Suprapubic skin (tissue), 4 donors: Measurements from ENCODE around the gene CRY1. TPM values are rescaled to one million over a fixed set of nuclear protein-coding genes. Genes with fewer than 3 reads are reported as not detected.

Experiments
- DNase-seq, 2 donors: peaks; one replicate each; pipeline ENCODE4 v3.0.0-alpha.2; 2019; ENCODE audit warnings: low spot score in 2 of 2
- H3K27ac ChIP-seq: fragments of 200-600 bp; sonication (generic); one replicate; pipeline ENCODE4 v1.5.1; 2019
- H3K27me3 ChIP-seq: fragments of 200-600 bp; sonication (generic); one replicate; pipeline ENCODE4 v1.5.1; 2019
- H3K36me3 ChIP-seq: fragments of 200-600 bp; sonication (generic); one replicate; pipeline ENCODE4 v1.5.1; 2019
- H3K4me1 ChIP-seq: fragments of 200-600 bp; sonication (generic); one replicate; pipeline ENCODE4 v1.5.1; 2019
- H3K4me3 ChIP-seq: fragments of 200-600 bp; sonication (generic); one replicate; pipeline ENCODE4 v1.5.1; 2019; ENCODE audit warnings: mild to moderate bottlenecking
- H3K9me3 ChIP-seq: fragments of 200-600 bp; sonication (generic); one replicate; pipeline ENCODE4 v1.5.1; 2019
- EP300 ChIP-seq: sonication (generic); formaldehyde crosslinking; IDR thresholded peaks from one replicate; pipeline ENCODE4 v1.6.1; 2017; ENCODE audit warnings: antibody characterized with exemption
- POLR2A ChIP-seq, 2 donors: fragments of 450-650 bp; IDR thresholded peaks; one replicate each; pipeline ENCODE4 v1.6.1; 2017; ENCODE audit warnings: antibody characterized with exemption in 2 of 2, mild to moderate bottlenecking in 2 of 2, moderate library complexity in 2 of 2
- POLR2AphosphoS5 ChIP-seq, 3 donors: sonication (generic); formaldehyde crosslinking; IDR thresholded peaks; one replicate each; pipeline ENCODE4 v1.6.1; 2017; ENCODE audit warnings: antibody characterized with exemption in 3 of 3
- WGBS: methylation state at CpG from one replicate; pipeline ENCODE4 v1.1.5; 2018; 5-methylcytosine and 5-hydroxymethylcytosine counted together
- total RNA-seq, 4 donors: library from RNA; depleted of rRNA; stranded (reverse); fragments of >200 nt; gene quantifications; one replicate each; pipeline ENCODE4 v1.1.0, GENCODE V29; 2016
- TF ChIP-seq, protein P1 (sequence below), 2 donors: fragments of 200-600 bp in 1 of 2; fragments of 450-650 bp in 1 of 2; sonication (generic) in 1 of 2; IDR thresholded peaks; one replicate each; pipeline ENCODE4 v1.5.1; 2016 to 2019; ENCODE audit warnings: antibody characterized with exemption in 2 of 2, mild to moderate bottlenecking in 1 of 2, moderate library complexity in 1 of 2

Gene CRY1
- total RNA-seq, 4 donors from 2014 or later, result 18.1 to 37.2 (median 35.0) TPM

- H3K27me3 ChIP-seq, result no peaks in the 10 kb centered on the region
- TF ChIP-seq, protein P1, sequence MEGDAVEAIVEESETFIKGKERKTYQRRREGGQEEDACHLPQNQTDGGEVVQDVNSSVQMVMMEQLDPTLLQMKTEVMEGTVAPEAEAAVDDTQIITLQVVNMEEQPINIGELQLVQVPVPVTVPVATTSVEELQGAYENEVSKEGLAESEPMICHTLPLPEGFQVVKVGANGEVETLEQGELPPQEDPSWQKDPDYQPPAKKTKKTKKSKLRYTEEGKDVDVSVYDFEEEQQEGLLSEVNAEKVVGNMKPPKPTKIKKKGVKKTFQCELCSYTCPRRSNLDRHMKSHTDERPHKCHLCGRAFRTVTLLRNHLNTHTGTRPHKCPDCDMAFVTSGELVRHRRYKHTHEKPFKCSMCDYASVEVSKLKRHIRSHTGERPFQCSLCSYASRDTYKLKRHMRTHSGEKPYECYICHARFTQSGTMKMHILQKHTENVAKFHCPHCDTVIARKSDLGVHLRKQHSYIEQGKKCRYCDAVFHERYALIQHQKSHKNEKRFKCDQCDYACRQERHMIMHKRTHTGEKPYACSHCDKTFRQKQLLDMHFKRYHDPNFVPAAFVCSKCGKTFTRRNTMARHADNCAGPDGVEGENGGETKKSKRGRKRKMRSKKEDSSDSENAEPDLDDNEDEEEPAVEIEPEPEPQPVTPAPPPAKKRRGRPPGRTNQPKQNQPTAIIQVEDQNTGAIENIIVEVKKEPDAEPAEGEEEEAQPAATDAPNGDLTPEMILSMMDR (IDR thresholded peaks at IDR 0.05), result no peak
- TF ChIP-seq POLR2AphosphoS5 (IDR thresholded peaks at IDR 0.05) (no peak), EP300 (no peak), POLR2A (IDR thresholded peaks at IDR 0.05) (no peak)
- WGBS, result 92% methylated on average over 5 of the region's 5 CpGs
- no peak overlapping the region for H3K4me3 ChIP-seq
- H3K27ac ChIP-seq, result no peak overlapping the region
- no peaks in the 10 kb centered on the region for H3K9me3 ChIP-seq
- H3K36me3 ChIP-seq, result no peaks in the 10 kb centered on the region
- peaks cover 13% of the 10 kb centered on the region for H3K4me1 ChIP-seq
- no peak for DNase-seq
These were observed 142.8 kb downstream of the CRY1 start for GRCh38 chr12:106950591-106950990.

GRCh38 chr12:106947461-106947860 lies 145.9 kb downstream of the CRY1 start:
- no peak overlapping the region for H3K4me3 ChIP-seq
- no peaks in the 10 kb centered on the region for H3K4me1 ChIP-seq
- H3K36me3 ChIP-seq, result no peaks in the 10 kb centered on the region
- no peaks in the 10 kb centered on the region for H3K9me3 ChIP-seq
- no peak overlapping the region for H3K27ac ChIP-seq
- DNase-seq, result no peak
- no peaks in the 10 kb centered on the region for H3K27me3 ChIP-seq
- TF ChIP-seq EP300 (no peak), POLR2AphosphoS5 (IDR thresholded peaks at IDR 0.05) (no peak), POLR2A (IDR thresholded peaks at IDR 0.05) (no peak)
- TF ChIP-seq, protein P1 (IDR thresholded peaks at IDR 0.05), result no peak

DNA sequence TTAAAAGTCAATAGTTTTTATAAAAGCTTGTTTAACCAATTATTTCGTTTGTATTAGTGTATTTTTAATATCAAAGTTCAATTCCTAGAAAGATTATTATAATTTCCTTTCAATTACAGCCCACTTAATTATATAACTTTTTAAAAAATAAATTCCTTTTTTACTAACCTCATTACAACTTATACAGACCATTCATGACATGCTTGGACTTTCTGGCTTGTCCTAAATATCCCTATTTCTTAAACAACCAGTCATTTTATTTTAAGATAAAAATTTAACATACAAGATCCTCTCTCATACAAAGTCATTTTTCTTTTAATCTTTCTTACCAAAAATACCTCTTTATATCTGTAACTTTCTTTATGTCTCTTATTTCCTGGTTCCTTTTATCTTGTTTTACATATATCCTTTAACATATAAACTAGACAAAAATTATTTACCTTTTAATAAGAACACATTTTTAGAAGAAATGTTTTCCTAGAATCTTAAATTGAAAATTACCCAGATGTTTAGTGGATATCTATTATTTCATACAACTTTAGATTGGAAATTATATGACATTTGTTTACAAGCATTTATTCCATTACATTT lies 148.0 kb downstream of the CRY1 start:
- no peak for DNase-seq
- H3K27me3 ChIP-seq, result no peaks in the 10 kb centered on the region
- H3K27ac ChIP-seq, result no peak overlapping the region
- no peaks in the 10 kb centered on the region for H3K9me3 ChIP-seq
- WGBS, result 19% methylated on average over 1 of the region's 1 CpG
- no peak overlapping the region for H3K4me3 ChIP-seq
- H3K36me3 ChIP-seq, result no peaks in the 10 kb centered on the region
- H3K4me1 ChIP-seq, result no peaks in the 10 kb centered on the region
- TF ChIP-seq POLR2A (IDR thresholded peaks at IDR 0.05) (no peak), POLR2AphosphoS5 (IDR thresholded peaks at IDR 0.05) (no peak), EP300 (no peak)
- TF ChIP-seq, protein P1 (IDR thresholded peaks at IDR 0.05), result no peak

DNA sequence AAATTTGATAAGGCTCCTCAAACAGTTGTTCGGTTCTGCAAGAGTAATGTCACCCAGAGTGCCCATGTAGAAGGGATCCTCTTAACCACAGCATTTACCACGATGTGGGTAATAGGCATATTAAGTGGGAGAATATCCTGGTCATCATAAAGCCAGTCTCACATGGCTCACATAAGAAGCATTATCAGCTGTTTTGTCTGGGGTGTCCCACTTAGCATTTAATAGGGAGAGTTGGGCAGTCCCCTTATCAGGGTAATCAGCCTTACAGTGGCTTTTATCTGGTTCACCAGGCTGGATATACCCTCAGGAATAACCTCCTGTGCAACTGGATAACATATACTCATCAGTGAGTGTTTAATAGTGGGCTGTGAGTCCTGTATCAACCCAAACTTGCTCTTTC lies 150.6 kb downstream of the CRY1 start:
- DNase-seq, result no peak
- Histone ChIP-seq H3K27me3 (no peaks in the 10 kb centered on the region), H3K27ac (no peak overlapping the region), H3K9me3 (no peaks in the 10 kb centered on the region), H3K36me3 (no peaks in the 10 kb centered on the region), H3K4me3 (no peak overlapping the region), H3K4me1 (no peaks in the 10 kb centered on the region)
- no peak for TF ChIP-seq POLR2AphosphoS5 (IDR thresholded peaks at IDR 0.05)
- TF ChIP-seq, protein P1 (IDR thresholded peaks at IDR 0.05), result no peak
- WGBS, result 92% methylated on average over 2 of the region's 2 CpGs

DNA sequence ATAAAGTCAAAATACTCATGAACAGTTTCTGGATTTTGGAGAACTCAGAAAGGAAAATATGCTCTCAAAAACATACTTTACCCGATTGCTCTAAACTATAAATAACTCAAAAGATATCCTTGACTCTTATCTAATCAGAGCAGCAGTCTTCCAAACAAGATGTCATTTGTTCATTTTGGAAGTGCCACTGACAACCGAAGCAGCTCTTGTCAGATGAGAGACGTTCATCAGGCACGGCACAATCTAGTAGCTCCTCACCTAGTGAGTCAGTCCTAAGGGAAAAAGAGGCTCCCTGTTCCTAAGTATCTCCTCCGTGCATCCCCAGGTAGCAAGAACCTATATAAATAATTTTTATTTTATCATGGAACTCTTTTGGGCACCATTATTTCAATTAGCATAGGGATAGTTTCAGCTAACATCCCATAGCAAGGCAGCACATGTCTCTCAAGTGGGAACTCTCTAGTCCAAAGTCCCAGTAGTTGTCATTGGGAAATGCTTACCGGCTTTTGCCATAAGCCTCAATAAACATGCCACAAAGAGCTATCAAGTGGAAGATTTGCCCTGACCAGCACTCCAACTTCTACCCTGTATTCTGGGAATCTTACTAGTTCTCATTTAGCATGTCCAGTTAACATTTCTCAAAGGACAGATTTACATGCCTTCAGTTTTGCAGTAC lies 151.7 kb downstream of the CRY1 start:
- Histone ChIP-seq H3K9me3 (no peaks in the 10 kb centered on the region), H3K27ac (no peak overlapping the region), H3K36me3 (no peaks in the 10 kb centered on the region), H3K27me3 (no peaks in the 10 kb centered on the region), H3K4me1 (no peaks in the 10 kb centered on the region), H3K4me3 (no peak overlapping the region)
- TF ChIP-seq, protein P1 (IDR thresholded peaks at IDR 0.05), result no peak
- TF ChIP-seq EP300 (no peak), POLR2AphosphoS5 (IDR thresholded peaks at IDR 0.05) (no peak), POLR2A (IDR thresholded peaks at IDR 0.05) (no peak)
- DNase-seq, result no peak
- 62% methylated on average over 6 of the region's 6 CpGs for WGBS

Other genes starting within 250 kb of the CRY1 start
- 10 to 100 TPM in 3 of 4 donors, 1 to 10 TPM in 1; 6.5 to 13.3 (median 11.9) TPM for gene TMEM263, start 137.6 kb downstream of the CRY1 start, total RNA-seq
- gene MTERF2, start 106.4 kb downstream of the CRY1 start, total RNA-seq, result 10 to 100 TPM in 3 of 4 donors, 1 to 10 TPM in 1; 9.4 to 20.7 (median 16.3) TPM